MCF 10A (cell line): Measurements from ENCODE around the gene HSPE1. TPM values are rescaled to one million over a fixed set of nuclear protein-coding genes. Genes with fewer than 3 reads are reported as not detected.

Source experiments
- BruUV-seq: library from RNA; stranded (reverse); fragments of 400-500 nt; replicated peaks from 2 replicates; lab custom pipeline; 2021; lab: Mats Ljungman, UMichigan
- CTCF ChIA-PET: fragments of 300-600 bp; sonication (Branson Sonifier 250); formaldehyde crosslinking; extraction: SDS; loops from one replicate; lab custom pipeline; 2021; ENCODE audit warnings: antibody characterized with exemption, inconsistent platforms; lab: Yijun Ruan, JAX
- POLR2A ChIA-PET: fragments of 300-600, 350-650 bp; sonication (Branson Sonifier 250); formaldehyde crosslinking; extraction: SDS; loops from one replicate; lab custom pipeline; 2020; ENCODE audit warnings: antibody characterized with exemption, inconsistent platforms; lab: Yijun Ruan, JAX
- DNase-seq: peaks from one replicate; pipeline ENCODE4 v3.0.0-alpha.2; 2018; ENCODE audit not compliant: unreplicated experiment
- H3K27ac Mint-ChIP-seq: one replicate; pipeline ENCODE4 v1.8.0; 2022; ENCODE audit warnings: mild to moderate bottlenecking, low read depth, mixed read lengths; ENCODE audit not compliant: unreplicated experiment
- H3K27me3 Mint-ChIP-seq: one replicate; pipeline ENCODE4 v1.8.0; 2022; ENCODE audit warnings: mixed read lengths; ENCODE audit not compliant: insufficient read depth, unreplicated experiment
- H3K36me3 Mint-ChIP-seq: one replicate; pipeline ENCODE4 v1.8.0; 2022; ENCODE audit warnings: mild to moderate bottlenecking, moderate library complexity, mixed read lengths; ENCODE audit not compliant: insufficient read depth, unreplicated experiment
- H3K4me1 Mint-ChIP-seq: one replicate; pipeline ENCODE4 v1.8.0; 2022; ENCODE audit warnings: mixed read lengths; ENCODE audit not compliant: insufficient read depth, unreplicated experiment
- H3K4me3 Mint-ChIP-seq: one replicate; pipeline ENCODE4 v1.8.0; 2022; ENCODE audit warnings: mild to moderate bottlenecking, moderate library complexity, mixed read lengths; ENCODE audit not compliant: unreplicated experiment
- H3K9me3 Mint-ChIP-seq: one replicate; pipeline ENCODE4 v1.8.0; 2022; ENCODE audit warnings: mixed read lengths; ENCODE audit not compliant: unreplicated experiment
- CTCF ChIP-seq: fragments of 200-600 bp; IDR thresholded peaks from one replicate; pipeline ENCODE4 v1.8.0; 2022; ENCODE audit warnings: antibody characterized with exemption, mild to moderate bottlenecking; ENCODE audit not compliant: unreplicated experiment
- intact Hi-C: fragments of 100-400 bp; cut with micrococcal nuclease; formaldehyde crosslinking; loops from 2 replicates; pipeline ENCODE4 v1.14.1; 2022
- total RNA-seq: library from RNA; stranded (reverse); gene quantifications from 2 replicates; pipeline ENCODE4 v1.2.3, GENCODE V29; 2022

HSPE1 gene
- total RNA-seq, 1 experiment from 2014 or later: 95.2 TPM

DNA sequence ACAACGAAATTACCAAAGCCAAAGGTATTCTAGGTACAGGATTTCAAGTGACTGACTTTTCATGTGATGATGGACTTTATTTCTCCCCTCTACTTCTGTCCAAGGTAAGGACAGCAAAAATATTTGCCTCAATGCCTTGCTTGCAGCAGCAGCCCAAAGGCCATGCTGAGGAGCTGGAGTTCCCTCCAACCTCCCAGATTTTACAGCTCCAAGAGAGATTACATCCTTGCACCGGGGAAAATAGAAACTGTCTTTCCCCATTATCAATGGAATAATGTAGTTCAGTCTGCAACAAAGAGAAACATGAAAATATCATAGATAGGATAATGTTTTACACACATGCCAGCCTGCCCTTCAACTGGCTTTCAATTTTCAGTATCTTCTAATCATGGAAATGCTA is 14.0 kb upstream of the HSPE1 start:
- Mint-ChIP-seq H3K36me3 (peaks cover 77% of the 10 kb centered on the region), H3K27ac (no peak overlapping the region), H3K9me3 (no peaks in the 10 kb centered on the region), H3K4me3 (no peak overlapping the region), H3K27me3 (no peaks in the 10 kb centered on the region), H3K4me1 (no peaks in the 10 kb centered on the region)
- CTCF ChIA-PET: no interaction called here
- POLR2A ChIA-PET: no interaction called here
- no peak for DNase-seq
- TF ChIP-seq CTCF: no peak
- intact Hi-C loops: no loop called here
- no TSS peak for BruUV-seq

DNA sequence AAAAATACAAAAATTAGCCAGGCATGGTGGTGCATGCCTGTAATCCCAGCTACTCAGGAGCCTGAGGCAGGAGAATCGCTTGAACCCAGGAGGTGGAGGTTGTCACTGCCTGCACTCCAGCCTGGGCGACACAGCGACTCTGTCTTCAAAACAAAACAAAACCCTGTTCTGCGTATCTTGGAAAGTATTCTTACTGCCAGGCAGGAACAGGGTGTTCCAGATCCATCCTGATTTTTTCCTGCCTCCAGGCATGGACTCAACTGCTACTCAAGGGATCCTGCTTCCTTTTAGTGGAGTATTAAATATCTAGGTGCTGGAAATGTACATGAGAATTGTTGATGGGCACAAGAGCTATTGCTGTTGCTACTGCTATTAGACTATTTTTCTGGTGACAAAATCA is 12.8 kb upstream of the HSPE1 start:
- no peaks in the 10 kb centered on the region for H3K4me1 Mint-ChIP-seq
- no TSS peak for BruUV-seq
- H3K27me3 Mint-ChIP-seq: no peaks in the 10 kb centered on the region
- POLR2A ChIA-PET: interaction anchor here (1.7 to 5.1 kb wide), 2 partner anchors 12 to 28 kb away, joined by 6 to 39 read pairs; partner anchors contain the start of genes HSPD1, HSPE1 and MOB4
- no peak for TF ChIP-seq CTCF
- peaks cover 89% of the 10 kb centered on the region for H3K36me3 Mint-ChIP-seq
- CTCF ChIA-PET: interaction anchor here (0.8 kb wide), 1 partner anchor 19 kb away, joined by 4 read pairs; no protein-coding TSS in a partner anchor
- H3K27ac Mint-ChIP-seq: no peak overlapping the region
- no peak for DNase-seq
- H3K9me3 Mint-ChIP-seq: no peaks in the 10 kb centered on the region
- intact Hi-C loops: no loop called here
- no peak overlapping the region for H3K4me3 Mint-ChIP-seq

DNA sequence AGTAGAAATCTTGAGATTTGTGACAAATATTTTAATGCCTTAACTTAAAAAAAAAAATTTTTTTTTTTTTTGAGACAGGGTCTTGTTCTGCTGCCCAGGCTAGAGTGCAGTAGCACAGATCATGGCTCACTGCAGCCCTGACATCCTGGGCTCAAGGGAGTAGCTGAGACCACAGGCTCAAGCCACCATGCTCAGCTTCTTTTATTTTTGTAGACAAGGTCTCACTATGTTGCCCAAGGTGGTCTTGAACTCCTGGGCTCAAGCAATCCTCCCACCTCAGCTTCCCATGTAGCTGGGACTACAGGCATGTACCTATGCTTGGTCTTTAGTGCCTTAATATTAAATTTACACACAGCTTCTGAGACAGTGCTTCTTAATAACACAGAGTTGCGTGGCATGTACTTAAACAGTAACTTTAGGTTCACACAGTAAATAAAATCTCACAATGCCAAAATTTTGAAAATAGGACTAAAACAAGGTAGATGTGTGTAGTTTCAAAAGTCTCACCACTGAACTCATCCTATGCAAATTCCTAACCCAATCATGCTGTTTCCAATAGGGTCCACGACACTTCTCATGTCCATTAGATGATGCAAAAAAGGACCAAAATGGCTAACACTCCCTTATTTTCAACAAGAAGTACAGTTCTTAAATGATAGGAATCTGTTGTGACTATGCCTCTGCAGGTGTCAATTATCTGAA is 4.6 kb upstream of the HSPE1 start:
- Mint-ChIP-seq H3K9me3 (no peaks in the 10 kb centered on the region), H3K4me3 (peak overlapping the region; percentile 89), H3K4me1 (peaks cover 11% of the 10 kb centered on the region), H3K27ac (no peak overlapping the region), H3K36me3 (peaks cover 91% of the 10 kb centered on the region), H3K27me3 (no peaks in the 10 kb centered on the region)
- ChIA-PET POLR2A (interaction anchor here (0.6 to 8.0 kb wide), 9 partner anchors 13 to 104 kb away, joined by 3 to 135 read pairs (median 4); partner anchors contain the start of genes COQ10B, MOB4 and SF3B1), CTCF (interaction anchor here (0.5 to 1.4 kb wide), 3 partner anchors 18 to 205 kb away, joined by 3 to 4 read pairs (median 3); no protein-coding TSS in a partner anchor)
- no peak for DNase-seq
- BruUV-seq: no TSS peak
- TF ChIP-seq CTCF: no peak
- intact Hi-C loops: loop anchor here (5.0 kb wide), 1 partner anchor 43 kb away; the partner anchor contains the start of gene COQ10B

DNA sequence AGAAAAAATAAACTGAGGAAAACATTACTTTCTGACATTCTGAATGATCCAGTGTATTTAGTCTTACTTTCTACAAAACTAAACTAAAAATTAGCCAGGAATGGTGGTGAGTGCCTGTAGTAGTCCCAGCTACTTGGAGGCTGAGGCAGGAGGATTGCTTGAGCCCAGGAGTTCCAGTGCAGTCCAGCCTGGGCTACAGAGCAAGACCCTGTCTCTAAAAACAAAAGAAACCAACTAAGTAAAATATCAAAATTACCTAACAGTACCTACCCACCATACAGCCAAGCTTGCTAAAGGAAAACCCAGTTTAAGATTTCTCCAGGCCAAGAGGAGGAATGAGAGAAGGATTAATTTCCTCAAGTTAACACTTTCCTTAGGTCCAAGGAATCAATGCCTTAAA is 3.5 kb upstream of the HSPE1 start:
- Mint-ChIP-seq H3K27me3 (no peaks in the 10 kb centered on the region), H3K36me3 (peaks cover 87% of the 10 kb centered on the region), H3K4me3 (peak overlapping the region; percentile 89), H3K4me1 (peaks cover 11% of the 10 kb centered on the region), H3K9me3 (no peaks in the 10 kb centered on the region), H3K27ac (peak overlapping the region; percentile 49)
- intact Hi-C loops: loop anchor here (5.0 kb wide), 1 partner anchor 44 kb away; the partner anchor contains the start of gene COQ10B
- BruUV-seq: no TSS peak
- no peak for TF ChIP-seq CTCF
- ChIA-PET POLR2A (interaction anchor here (0.6 to 8.0 kb wide), 9 partner anchors 12 to 103 kb away, joined by 3 to 135 read pairs (median 6); partner anchors contain the start of genes COQ10B, MOB4 and SF3B1), CTCF (interaction anchor here (0.6 to 1.4 kb wide), 3 partner anchors 18 to 895 kb away, joined by 3 to 4 read pairs (median 3); no protein-coding TSS in a partner anchor)
- no peak for DNase-seq
